SK-N-SH (cell line): ENCODE measurements around the gene MCM9. TPM values are rescaled to one million over a fixed set of nuclear protein-coding genes. Genes with fewer than 3 reads are reported as not detected.

Experiments used
- CTCF ChIA-PET: fragments of 300-600, 350-600 bp; formaldehyde crosslinking; extraction: SDS; loops from one replicate; lab custom pipeline; 2021; lab: Yijun Ruan, JAX
- POLR2A ChIA-PET: fragments of 350-600 bp; sonication (Branson Sonifier 250); formaldehyde crosslinking; extraction: SDS; loops from one replicate; lab custom pipeline; 2020; ENCODE audit warnings: antibody characterized with exemption, inconsistent platforms; lab: Yijun Ruan, JAX
- DNase-seq: peaks from one replicate; pipeline ENCODE4 v3.0.0; 2012
- H2AFZ ChIP-seq: fragments of 200-600 bp; sonication (generic); 2 replicates; pipeline ENCODE4 v1.8.1; 2016; ENCODE audit warnings: antibody characterized with exemption, mild to moderate bottlenecking, low read depth
- H3F3A ChIP-seq: fragments of 200-600 bp; sonication (generic); replicated peaks from 2 replicates; pipeline ENCODE3; 2016; ENCODE audit warnings: antibody characterized with exemption, mild to moderate bottlenecking; ENCODE audit not compliant: insufficient read depth
- H3K27ac ChIP-seq, 2 experiments: fragments of 200-500 bp in 1 of 2; fragments of 200-600 bp in 1 of 2; sonication (Bioruptor generic) in 1 of 2; sonication (generic), shearing (Covaris generic) in 1 of 2; 2 replicates each; pipeline versions ENCODE4 v1.5.1 to v1.6.1; 2014 to 2016; ENCODE audit warnings: low read depth in 2 of 2, inconsistent platforms in 1 of 2, low read length in 1 of 2, mild to moderate bottlenecking in 1 of 2, mixed read lengths in 1 of 2
- H3K27me3 ChIP-seq: fragments of 200-600 bp; sonication (generic), shearing (Covaris generic); 2 replicates; pipeline ENCODE4 v1.6.1; 2016; ENCODE audit warnings: mixed run types; ENCODE audit not compliant: insufficient read depth
- H3K36me3 ChIP-seq, 2 experiments: fragments of 200-500 bp in 1 of 2; fragments of 200-600 bp in 1 of 2; sonication (Bioruptor generic) in 1 of 2; sonication (generic) in 1 of 2; replicated peaks in 1 of 2; 2 replicates each; pipeline versions ENCODE3 to v1.5.1; 2014 to 2016; ENCODE audit warnings: low read length in 1 of 2, mild to moderate bottlenecking in 1 of 2; ENCODE audit not compliant: insufficient read depth in 2 of 2, control insufficient read depth in 1 of 2
- H3K4me1 ChIP-seq, 2 experiments: fragments of 200-500 bp in 1 of 2; fragments of 200-600 bp in 1 of 2; sonication (Bioruptor generic) in 1 of 2; sonication (generic), shearing (Covaris generic) in 1 of 2; 2 replicates each; pipeline versions ENCODE4 v1.5.1 to v1.6.1; 2014 to 2016; ENCODE audit warnings: low read depth in 1 of 2, low read length in 1 of 2, mixed run types in 1 of 2; ENCODE audit not compliant: insufficient read depth in 2 of 2, control insufficient read depth in 1 of 2
- H3K4me2 ChIP-seq: fragments of 200-600 bp; sonication (generic), shearing (Covaris generic); 2 replicates; pipeline ENCODE4 v1.6.1; 2017; ENCODE audit warnings: mixed run types
- H3K4me3 ChIP-seq, 2 experiments: fragments of 200-500 bp in 1 of 2; fragments of 200-600 bp in 1 of 2; sonication (Bioruptor generic) in 1 of 2; sonication (generic), shearing (Covaris generic) in 1 of 2; 2 replicates each; pipeline versions ENCODE4 v1.5.1 to v1.8.1; 2014 to 2016; ENCODE audit warnings: low read depth in 2 of 2, inconsistent platforms in 1 of 2, low read length in 1 of 2, mild to moderate bottlenecking in 1 of 2, mixed read lengths in 1 of 2, moderate library complexity in 1 of 2
- H3K79me2 ChIP-seq: fragments of 200-600 bp; sonication (generic); 2 replicates; pipeline ENCODE4 v1.8.1; 2017; ENCODE audit warnings: mild to moderate bottlenecking; ENCODE audit not compliant: insufficient read depth
- H3K9ac ChIP-seq: fragments of 200-600 bp; sonication (generic); 2 replicates; pipeline ENCODE4 v1.6.1; 2017; ENCODE audit warnings: mixed run types
- H3K9me2 ChIP-seq: fragments of 200-600 bp; sonication (generic); 2 replicates; pipeline ENCODE4 v1.6.1; 2017; ENCODE audit warnings: mixed run types
- H3K9me3 ChIP-seq: fragments of 200-600 bp; sonication (generic); 2 replicates; pipeline ENCODE4 v1.6.1; 2017; ENCODE audit warnings: mixed run types, mild to moderate bottlenecking, moderate library complexity
- H4K20me1 ChIP-seq: fragments of 200-600 bp; sonication (generic); 2 replicates; pipeline ENCODE4 v1.6.1; 2017; ENCODE audit warnings: mild to moderate bottlenecking, mixed run types; ENCODE audit not compliant: insufficient read depth
- CTCF ChIP-seq: fragments of 200-600 bp; sonication (generic); IDR thresholded peaks from 2 replicates; pipeline ENCODE4 v1.6.1; 2017; ENCODE audit warnings: antibody characterized with exemption, mild to moderate bottlenecking, moderate library complexity
- FOSL2 ChIP-seq: IDR thresholded peaks from 2 replicates; pipeline ENCODE4 v1.4.0; 2012; ENCODE audit warnings: low read depth, mild to moderate bottlenecking, moderate library complexity, borderline replicate concordance
- FOXJ3 ChIP-seq: sonication (generic); formaldehyde crosslinking; IDR thresholded peaks from 2 replicates; pipeline ENCODE4 v1.5.1; 2020; ENCODE audit warnings: mild to moderate bottlenecking, missing genetic modification reagents
- GATA2 ChIP-seq: sonication (generic); formaldehyde crosslinking; IDR thresholded peaks from 2 replicates; pipeline ENCODE4 v1.5.0; 2020; ENCODE audit warnings: mild to moderate bottlenecking, missing genetic modification reagents
- JUND ChIP-seq: IDR thresholded peaks from 2 replicates; pipeline ENCODE4 v1.4.0; 2012
- MAX ChIP-seq: IDR thresholded peaks from 2 replicates; pipeline ENCODE4 v1.4.0; 2012; ENCODE audit warnings: low read depth
- MEF2A ChIP-seq: IDR thresholded peaks from 2 replicates; pipeline ENCODE4 v1.4.0; 2012; ENCODE audit warnings: low read depth, borderline replicate concordance
- PBX3 ChIP-seq: IDR thresholded peaks from 2 replicates; pipeline ENCODE4; 2012
- RAD21 ChIP-seq: IDR thresholded peaks from 2 replicates; pipeline ENCODE4 v1.6.1; 2012; ENCODE audit warnings: mild to moderate bottlenecking, low read length
- RCOR1 ChIP-seq: fragments of 150-350 bp; IDR thresholded peaks from 2 replicates; pipeline ENCODE4 v1.6.1; 2017; ENCODE audit warnings: antibody characterized with exemption, low read length
- REST ChIP-seq: IDR thresholded peaks from 2 replicates; pipeline ENCODE4 v1.6.1; 2012; ENCODE audit warnings: mild to moderate bottlenecking, low read depth, low read length, moderate library complexity
- RFX5 ChIP-seq: IDR thresholded peaks from 2 replicates; pipeline ENCODE4 v1.6.1; 2012; ENCODE audit warnings: mild to moderate bottlenecking, improper control_type of control experiment, low read length
- RXRA ChIP-seq: IDR thresholded peaks from 2 replicates; pipeline ENCODE4 v1.4.0; 2012; ENCODE audit warnings: low read depth, mild to moderate bottlenecking, borderline replicate concordance
- SMC3 ChIP-seq: IDR thresholded peaks from 2 replicates; pipeline ENCODE4 v1.6.1; 2012; ENCODE audit warnings: low read depth, low read length, improper control_type of control experiment
- TAF1 ChIP-seq: IDR thresholded peaks from 2 replicates; pipeline ENCODE4 v1.6.1; 2012; ENCODE audit warnings: low read depth, mild to moderate bottlenecking, low read length, moderate library complexity, borderline replicate concordance
- TCF12 ChIP-seq: IDR thresholded peaks from 2 replicates; pipeline ENCODE4 v1.4.0; 2012
- polyA plus RNA-seq, 3 experiments: library from polyadenylated mRNA; depleted of rRNA; stranded (reverse); fragments of >200 nt; gene quantifications; 2 replicates each; pipeline ENCODE4 v1.2.3, GENCODE V29; 2012

MCM9 gene
- polyA plus RNA-seq, 1 of the 3 experiments (the other 2 are of a cell fraction): 1.7 TPM

- Histone ChIP-seq H3F3A (no peaks in the 10 kb centered on the region), H3K36me3 (peaks cover 55 to 57% of the 10 kb centered on the region in 2 experiments), H3K79me2 (peaks cover 24% of the 10 kb centered on the region), H2AFZ (no peak overlapping the region), H3K4me1 (peaks cover 0 to 3% of the 10 kb centered on the region in 2 experiments; a peak in 2 of 4 replicates), H4K20me1 (no peaks in the 10 kb centered on the region)
- DNase-seq: no peak
- no peak for TF ChIP-seq JUND
- TF ChIP-seq MAX: no peak
- no peak for TF ChIP-seq CTCF
- TF ChIP-seq MEF2A: no peak
- TF ChIP-seq GATA2 (CRISPR knock-in tag): no peak
- TF ChIP-seq REST: no peak
- no peak for TF ChIP-seq PBX3
- TF ChIP-seq RAD21: no peak
- no peak for TF ChIP-seq RFX5
- no peak for TF ChIP-seq RXRA
- TF ChIP-seq SMC3: no peak
- no peak for TF ChIP-seq TCF12
- no peak for TF ChIP-seq TAF1
- TF ChIP-seq FOXJ3 (CRISPR knock-in tag): no peak
- no peak for TF ChIP-seq FOSL2
- no peak for TF ChIP-seq RCOR1
- TF ChIP-seq, all 33 proteins: peak for 0
- ChIA-PET CTCF (interaction anchor here (1.5 kb wide), 1 partner anchor 10 kb away, joined by 6 read pairs; the partner anchor contains the start of gene ASF1A), POLR2A (no interaction called here)
- Histone ChIP-seq H3K27me3 (no peaks in the 10 kb centered on the region), H3K9me2 (no peaks in the 10 kb centered on the region), H3K4me3 (no peak overlapping the region), H3K9me3 (no peaks in the 10 kb centered on the region), H3K4me2 (no peak overlapping the region), H3K27ac (no peak overlapping the region), H3K9ac (no peak overlapping the region)
Measured at GRCh38 chr6:118905084-118905483, 29.9 kb downstream of the MCM9 start.
